K562 (cell line): ENCODE results near the gene LRRTM4. TPM values are rescaled to one million over a fixed set of nuclear protein-coding genes. Genes with fewer than 3 reads are reported as not detected.

Source experiments
- ATAC-seq: fragments of 200-7000 bp; cut with Tn5 transposase; 3 replicates; pipeline ENCODE4 v1.9.1; 2020; ENCODE audit warnings: moderate library complexity
- BruUV-seq: library from RNA; stranded (reverse); fragments of 400-500 nt; replicated peaks from 2 replicates; lab custom pipeline; 2021; lab: Mats Ljungman, UMichigan
- CTCF ChIA-PET: fragments of 300-600 bp; formaldehyde crosslinking; extraction: SDS; loops from one replicate; lab custom pipeline; 2021; ENCODE audit warnings: low intra/inter-chr PET ratio; lab: Yijun Ruan, JAX
- POLR2A ChIA-PET: fragments of 300-600, 350-650 bp; sonication (Branson Sonifier 250); formaldehyde crosslinking; extraction: SDS; loops from one replicate; lab custom pipeline; 2021; ENCODE audit warnings: antibody characterized with exemption, inconsistent platforms; lab: Yijun Ruan, JAX
- DNase-seq, 4 experiments: peaks; one replicate each; pipeline versions ENCODE4 v3.0.0 to v3.0.0-alpha.2; 2011 to 2018; ENCODE audit warnings: low spot score in 3 of 4, mixed read lengths in 3 of 4; ENCODE audit errors: extremely low read depth in 1 of 4
- FAIRE-seq: peaks from 2 replicates; lab custom pipeline; 2011; peaks lifted over from hg19 to GRCh38; lab: Jason Lieb, UNC
- H2AFZ ChIP-seq: 2 replicates; pipeline ENCODE4 v1.6.0; 2011; ENCODE audit warnings: low read depth, low read length, control low read depth, inconsistent platforms
- H3K27ac ChIP-seq: fragments of 200-600 bp; 3 replicates; pipeline ENCODE4 v1.8.0; 2011; ENCODE audit warnings: low read depth, mild to moderate bottlenecking, control low read depth, inconsistent platforms, low read length, moderate library complexity, mixed read lengths; ENCODE audit errors: extremely low read depth
- H3K27me3 ChIP-seq, 2 experiments: fragments of 300-600 bp in 1 of 2; 2 replicates in 1 of 2; 3 replicates in 1 of 2; pipeline versions ENCODE4 v1.6.0 to v1.8.0; 2011; ENCODE audit warnings: inconsistent platforms in 2 of 2, low read length in 2 of 2, mild to moderate bottlenecking in 1 of 2, mixed read lengths in 1 of 2, moderate library complexity in 1 of 2; ENCODE audit not compliant: control insufficient read depth in 2 of 2, insufficient read depth in 2 of 2
- H3K36me3 ChIP-seq: fragments of 300-600 bp; 3 replicates; pipeline ENCODE4 v1.8.0; 2011; ENCODE audit warnings: mild to moderate bottlenecking, low read length, inconsistent platforms; ENCODE audit not compliant: control insufficient read depth, insufficient read depth
- H3K4me1 ChIP-seq, 2 experiments: fragments of 200-600 bp in 1 of 2; replicated peaks in 1 of 2; 2 replicates in 1 of 2; 3 replicates in 1 of 2; pipeline versions ENCODE4 v1.5.1 to v1.8.0; 2011; ENCODE audit warnings: inconsistent platforms in 2 of 2, low read length in 2 of 2, mild to moderate bottlenecking in 1 of 2, mixed read lengths in 1 of 2, moderate library complexity in 1 of 2; ENCODE audit not compliant: control insufficient read depth in 2 of 2, insufficient read depth in 2 of 2
- H3K4me2 ChIP-seq: 2 replicates; pipeline ENCODE4 v1.6.1; 2011; ENCODE audit warnings: low read length, control low read depth, inconsistent platforms, mixed read lengths; ENCODE audit not compliant: insufficient read depth
- H3K4me3 ChIP-seq: fragments of 200-600 bp; sonication (generic), shearing (Covaris generic); 2 replicates; pipeline ENCODE4 v1.5.1; 2016; ENCODE audit warnings: control low read depth, inconsistent platforms
- H3K79me2 ChIP-seq: fragments of 200-600 bp; 3 replicates; pipeline ENCODE4 v1.8.0; 2011; ENCODE audit warnings: low read length, inconsistent platforms; ENCODE audit not compliant: control insufficient read depth, insufficient read depth
- H3K9ac ChIP-seq, 2 experiments: 2 replicates each; pipeline versions ENCODE4 v1.6.0 to v1.6.1; 2011; ENCODE audit warnings: low read depth in 2 of 2, low read length in 2 of 2, control low read depth in 1 of 2, inconsistent platforms in 1 of 2, mild to moderate bottlenecking in 1 of 2, mixed read lengths in 1 of 2; ENCODE audit not compliant: insufficient read depth in 1 of 2
- H3K9me1 ChIP-seq: one replicate; pipeline ENCODE4 v1.6.0; 2011; ENCODE audit warnings: inconsistent platforms, mild to moderate bottlenecking, low read length, moderate library complexity; ENCODE audit not compliant: control insufficient read depth, insufficient read depth
- H3K9me3 ChIP-seq: replicated peaks from 2 replicates; pipeline ENCODE4 v1.5.1; 2011; ENCODE audit warnings: low read depth, low read length, inconsistent platforms; ENCODE audit not compliant: control insufficient read depth, insufficient read depth
- H4K20me1 ChIP-seq: replicated peaks from 2 replicates; pipeline ENCODE4 v1.6.1; 2011; ENCODE audit warnings: low read length, inconsistent platforms, mixed read lengths; ENCODE audit not compliant: control insufficient read depth, insufficient read depth
- HDGF ChIP-seq: fragments of 450-650 bp; IDR thresholded peaks from 2 replicates; pipeline ENCODE4 v1.6.1; 2016
- PBX2 ChIP-seq, 2 experiments: IDR thresholded peaks in 1 of 2; conservative IDR thresholded peaks in 1 of 2; 2 replicates each; pipeline ENCODE4 v1.6.1; 2016; ENCODE audit warnings: low read depth in 2 of 2, mild to moderate bottlenecking in 1 of 2, missing compliant biosample characterization in 1 of 2, missing genetic modification characterization in 1 of 2, moderate library complexity in 1 of 2
- PRMT5 ChIP-seq: sonication (generic); formaldehyde crosslinking; IDR thresholded peaks from 2 replicates; pipeline ENCODE4 v1.5.0; 2020; ENCODE audit warnings: missing genetic modification reagents
- PRPF4 ChIP-seq: fragments of 200-400 bp; formaldehyde crosslinking; IDR thresholded peaks from one replicate; pipeline ENCODE4 v1.6.1; 2017; ENCODE audit warnings: low read length, low read depth, mild to moderate bottlenecking; ENCODE audit not compliant: insufficient read depth, poor library complexity, severe bottlenecking
- SAFB2 ChIP-seq: fragments of 200-400 bp; formaldehyde crosslinking; IDR thresholded peaks from 2 replicates; pipeline ENCODE4 v1.6.1; 2018; ENCODE audit warnings: borderline replicate concordance, low read length, low read depth, moderate library complexity; ENCODE audit not compliant: severe bottlenecking
- SIX5 ChIP-seq, 2 experiments: IDR thresholded peaks; 2 replicates each; pipeline ENCODE4 v1.6.1; 2011; ENCODE audit warnings: low read length in 2 of 2, borderline replicate concordance in 1 of 2, low read depth in 1 of 2, mild to moderate bottlenecking in 1 of 2, moderate library complexity in 1 of 2; ENCODE audit not compliant: insufficient read depth in 1 of 2
- TCF7L2 ChIP-seq: fragments of 150-350 bp; IDR thresholded peaks from 2 replicates; pipeline ENCODE4 v1.6.1; 2016; ENCODE audit warnings: low read depth, mild to moderate bottlenecking, low read length, moderate library complexity
- ZNF197 ChIP-seq: fragments of 200-800 bp; sonication (Bioruptor generic); IDR thresholded peaks from 2 replicates; pipeline ENCODE4 v1.6.1; 2016; ENCODE audit warnings: low read depth, missing genetic modification characterization, missing compliant biosample characterization
- ZNF766 ChIP-seq: fragments of 200-800 bp; sonication (Bioruptor generic); conservative IDR thresholded peaks from 2 replicates; pipeline ENCODE4 v1.6.1; 2016; ENCODE audit warnings: missing genetic modification characterization, missing compliant biosample characterization
- WGBS: fragments of 100-300 bp; shearing (Covaris generic); methylation state at CpG from one replicate; pipeline ENCODE4 v1.1.6; 2016; ENCODE audit warnings: low coverage, mixed read lengths; ENCODE audit not compliant: insufficient coverage; ENCODE audit errors: missing lambda C conversion rate; 5-methylcytosine and 5-hydroxymethylcytosine counted together
- in situ Hi-C: fragments of 300-500 bp; cut with MboI; formaldehyde crosslinking; loops from 4 replicates; pipeline ENCODE4 v1.15.0; 2018; ENCODE audit warnings: inconsistent platforms, mixed read lengths
- intact Hi-C: fragments of 100-400 bp; cut with micrococcal nuclease; formaldehyde crosslinking; loops from 2 replicates; pipeline ENCODE4 v1.14.2; 2022
- polyA plus RNA-seq, 8 experiments: library from polyadenylated mRNA; depleted of rRNA in 4 of 8; stranded (reverse) in 5 of 8; unstranded in 3 of 8; fragments of >200 nt; fragmentation: Nextera tagmentation in 2 of 8; fragmentation: Illumina TruSeq in 1 of 8; extraction: Ambion mirVana in 2 of 8; extraction: Trizol in 1 of 8; gene quantifications; 2 replicates each; pipeline versions ENCODE4 v1.2.1 to v1.2.3, GENCODE V29; 2011 to 2014; ENCODE audit warnings: inconsistent platforms in 1 of 8, missing spikeins in 1 of 8
- total RNA-seq, 7 experiments: library from RNA; depleted of rRNA in 6 of 7; stranded (reverse); fragments of >200 nt in 6 of 7; fragmentation: Illumina TruSeq in 2 of 7; extraction: Trizol in 2 of 7; gene quantifications; 2 replicates each; pipeline versions ENCODE4 v1.2.1 to v1.2.3, GENCODE V29; 2011 to 2021; ENCODE audit warnings: low replicate concordance in 1 of 7

The LRRTM4 gene
- total and polyA plus RNA-seq, 9 of the 15 experiments (the other 6 are each of a cell fraction or from before 2014, with no cell fraction given): 0.04 TPM; not detected in 6

DNA sequence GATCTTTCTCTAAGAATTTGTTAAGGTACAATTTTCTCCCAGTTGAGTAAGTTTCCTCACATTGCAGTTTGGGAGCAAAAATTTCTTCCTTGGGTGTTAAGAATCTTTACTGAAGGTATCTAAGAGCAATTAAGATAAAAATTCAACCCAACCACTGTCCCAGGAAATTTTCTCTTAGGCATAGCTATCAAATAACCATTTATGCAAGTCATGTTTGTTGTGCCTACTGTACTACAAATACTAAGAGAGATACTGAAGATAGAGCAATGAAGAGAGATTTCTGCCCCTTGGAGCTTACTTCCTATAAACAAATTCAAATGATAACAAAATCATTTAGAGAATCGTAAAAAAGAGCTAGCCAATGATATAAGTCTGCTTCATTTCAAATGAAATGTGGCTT is 402.8 kb downstream of the LRRTM4 start:
- no TSS peak for BruUV-seq
- Histone ChIP-seq H3K9me3 (no peaks in the 10 kb centered on the region; the same call in 1 of the 2 replicates), H3K4me3 (no peak overlapping the region), H3K27ac (no peak overlapping the region), H3K36me3 (no peaks in the 10 kb centered on the region), H3K9me1 (no peaks in the 10 kb centered on the region), H3K79me2 (no peaks in the 10 kb centered on the region), H3K4me2 (no peak overlapping the region), H2AFZ (no peak overlapping the region), H3K27me3 (no peaks in the 10 kb centered on the region), H3K4me1 (no peaks in the 10 kb centered on the region), H4K20me1 (no peaks in the 10 kb centered on the region)
- DNase-seq (no peak), FAIRE-seq (no peak), ATAC-seq (no peak)
- POLR2A ChIA-PET: no interaction called here
- 0% methylated on average over 1 of the region's 1 CpG for WGBS
- intact Hi-C loops: no loop called here
- TF ChIP-seq PRPF4 (no peak), SIX5 (IDR thresholded peaks at IDR 0.05; ENCODE audit: borderline replicate concordance in 1 of 2, insufficient read depth in 1 of 2, low read depth in 1 of 2, low read length in 2 of 2) (no peak), SAFB2 (no peak), TCF7L2 (no peak), PBX2 (CRISPR knock-in tag; IDR thresholded peaks at IDR 0.05; ENCODE audit: low read depth) (no peak), PBX2 (tag; conservative IDR thresholded peaks at IDR 0.05; ENCODE audit: low read depth) (no peak), HDGF (no peak), PRMT5 (CRISPR knock-in tag) (no peak), ZNF197 (CRISPR knock-in tag) (no peak), ZNF766 (CRISPR knock-in tag) (no peak)
- TF ChIP-seq, all 486 proteins: peak for 0
- CTCF ChIA-PET: no interaction called here
- in situ Hi-C loops: no loop called here
- no peak overlapping the region for H3K9ac ChIP-seq
